SK-N-SH treated with all-trans-retinoic acid at 6 μM for 48 hours (cell line): Measurements from ENCODE around the gene P2RX3.

Source experiments
- ATAC-seq: fragments of 200-7000 bp; cut with Tn5 transposase; 3 replicates; pipeline ENCODE4 v1.9.1; 2020; ENCODE audit warnings: mild to moderate bottlenecking, moderate library complexity
- BACH2 ChIP-seq: fragments of 250-450 bp; sonication (Bioruptor Pico); IDR thresholded peaks from 2 replicates; pipeline ENCODE4 v1.9.0; 2021; ENCODE audit warnings: mild to moderate bottlenecking, borderline replicate concordance
- CSDC2 ChIP-seq: fragments of 250-450 bp; sonication (Bioruptor Pico); IDR thresholded peaks from 2 replicates; pipeline ENCODE4 v1.5.0; 2020; ENCODE audit warnings: mild to moderate bottlenecking, moderate library complexity
- CSRNP3 ChIP-seq: fragments of 250-450 bp; sonication (Bioruptor Pico); IDR thresholded peaks from 2 replicates; pipeline ENCODE4 v1.5.1; 2021; ENCODE audit warnings: mild to moderate bottlenecking, moderate library complexity
- ESRRG ChIP-seq: fragments of 250-450 bp; sonication (Bioruptor Pico); IDR thresholded peaks from 2 replicates; pipeline ENCODE4 v1.6.1; 2021; ENCODE audit warnings: mild to moderate bottlenecking
- OSR1 ChIP-seq: fragments of 250-450 bp; sonication (Bioruptor Pico); IDR thresholded peaks from 2 replicates; pipeline ENCODE4 v1.8.0; 2022; ENCODE audit warnings: moderate library complexity, mild to moderate bottlenecking, inconsistent platforms
- PATZ1 ChIP-seq: fragments of 250-450 bp; sonication (Bioruptor Pico); IDR thresholded peaks from 2 replicates; pipeline ENCODE4 v1.8.0; 2020; ENCODE audit warnings: mild to moderate bottlenecking, moderate library complexity, borderline replicate concordance
- RARB ChIP-seq: fragments of 250-450 bp; sonication (Bioruptor Pico); IDR thresholded peaks from 2 replicates; pipeline ENCODE4 v1.8.0; 2021; ENCODE audit warnings: mild to moderate bottlenecking, moderate library complexity
- SNAI2 ChIP-seq: fragments of 250-450 bp; sonication (Bioruptor Pico); IDR thresholded peaks from 2 replicates; pipeline ENCODE4 v1.5.0; 2020; ENCODE audit warnings: mild to moderate bottlenecking, moderate library complexity
- TCF4 ChIP-seq: fragments of 250-450 bp; sonication (Bioruptor Pico); IDR thresholded peaks from 2 replicates; pipeline ENCODE4 v1.8.0; 2021; ENCODE audit warnings: mild to moderate bottlenecking, moderate library complexity, borderline replicate concordance
- TOX ChIP-seq: fragments of 250-450 bp; sonication (Bioruptor Pico); IDR thresholded peaks from 2 replicates; pipeline ENCODE4 v1.8.0; 2021; ENCODE audit warnings: mild to moderate bottlenecking, moderate library complexity, borderline replicate concordance
- TSHZ2 ChIP-seq: fragments of 250-450 bp; sonication (Bioruptor Pico); IDR thresholded peaks from 2 replicates; pipeline ENCODE4 v1.5.0; 2020; ENCODE audit warnings: mild to moderate bottlenecking, moderate library complexity
- ZC3H10 ChIP-seq: fragments of 250-450 bp; sonication (Bioruptor Pico); IDR thresholded peaks from 2 replicates; pipeline ENCODE4 v1.5.1; 2021; ENCODE audit warnings: mild to moderate bottlenecking, moderate library complexity
- ZFP3 ChIP-seq: fragments of 250-450 bp; sonication (Bioruptor Pico); IDR thresholded peaks from 2 replicates; pipeline ENCODE4 v1.5.0; 2020; ENCODE audit warnings: mild to moderate bottlenecking, moderate library complexity
- ZFP30 ChIP-seq: fragments of 450-650 bp; formaldehyde crosslinking; IDR thresholded peaks from 2 replicates; pipeline ENCODE4 v1.5.0; 2022; ENCODE audit warnings: mild to moderate bottlenecking, moderate library complexity
- ZNF565 ChIP-seq: fragments of 450-650 bp; formaldehyde crosslinking; conservative IDR thresholded peaks from 2 replicates; pipeline ENCODE4 v1.5.0; 2020; ENCODE audit warnings: low read depth, mild to moderate bottlenecking, moderate library complexity
- ZNF70 ChIP-seq: fragments of 450-650 bp; formaldehyde crosslinking; IDR thresholded peaks from 2 replicates; pipeline ENCODE4 v1.5.0; 2020; ENCODE audit warnings: mild to moderate bottlenecking, moderate library complexity
- ZNF8 ChIP-seq: fragments of 450-650 bp; formaldehyde crosslinking; IDR thresholded peaks from 2 replicates; pipeline ENCODE4 v1.5.0; 2020; ENCODE audit warnings: mild to moderate bottlenecking, moderate library complexity
- TF ChIP-seq, protein P1 (sequence below): fragments of 250-450 bp; sonication (Bioruptor Pico); IDR thresholded peaks from 2 replicates; pipeline ENCODE4 v1.5.1; 2020; ENCODE audit warnings: low read depth, mild to moderate bottlenecking, moderate library complexity

The P2RX3 gene

DNA sequence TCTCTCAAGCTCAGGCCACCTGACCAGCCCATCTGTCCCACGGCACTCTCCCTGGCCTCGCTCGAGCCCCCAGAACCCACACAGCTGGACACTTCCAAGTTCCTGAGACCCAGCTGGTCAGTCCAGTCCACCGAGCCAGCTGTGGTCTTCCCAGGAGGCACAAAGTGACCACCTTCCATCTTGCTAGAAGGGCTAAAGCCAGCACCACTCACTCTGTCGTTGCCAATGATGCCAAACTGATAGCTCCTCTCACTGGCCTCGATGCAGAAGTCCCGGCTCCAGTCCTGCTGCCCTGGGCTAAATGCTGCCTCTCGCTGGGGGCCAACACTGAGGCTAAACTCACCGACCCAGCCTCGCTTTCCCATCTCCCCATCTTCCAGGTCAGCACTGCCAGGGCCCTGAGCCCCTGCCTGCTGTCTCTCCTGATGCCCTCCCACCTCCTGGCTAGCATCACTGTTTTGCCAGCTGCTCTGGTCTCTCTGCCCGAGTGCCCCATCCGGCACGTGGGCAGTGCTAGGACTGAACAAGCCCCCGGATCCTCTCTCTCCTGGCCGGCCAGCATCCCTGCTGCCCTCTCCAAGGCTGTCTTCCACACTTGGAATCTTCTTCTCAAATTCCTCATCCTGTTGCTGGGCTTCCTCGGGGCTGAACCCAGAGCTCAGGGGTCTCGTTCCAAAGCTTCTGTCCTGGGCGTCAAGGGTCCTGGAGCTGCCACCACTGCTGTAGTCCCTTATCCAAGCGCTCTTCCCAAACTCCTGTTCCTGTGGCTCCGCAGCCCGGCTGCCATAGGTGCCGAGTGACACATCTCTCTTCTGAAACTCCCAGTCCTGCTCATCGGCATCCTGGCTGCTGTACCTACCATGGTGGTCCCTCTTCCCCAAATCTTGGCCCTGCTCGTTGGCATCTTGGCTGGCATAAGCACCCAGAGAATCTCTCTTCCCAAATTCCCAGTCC is 28.8 kb upstream of the P2RX3 start:
- no peak for ATAC-seq
- no peak for TF ChIP-seq TOX (CRISPR knock-in tag)
- no peak for TF ChIP-seq CSRNP3 (CRISPR knock-in tag)
- no peak for TF ChIP-seq PATZ1 (CRISPR knock-in tag)
- TF ChIP-seq ZNF70 (CRISPR knock-in tag), result no peak
- TF ChIP-seq ZC3H10 (CRISPR knock-in tag), result no peak
- TF ChIP-seq, all 23 proteins: peak for 0

GRCh38 chr11:57310091-57310490 is 28.1 kb upstream of the P2RX3 start:
- no peak for ATAC-seq
- TF ChIP-seq ZFP30 (CRISPR knock-in tag) (no peak), ZC3H10 (CRISPR knock-in tag) (no peak), OSR1 (CRISPR knock-in tag) (no peak), TSHZ2 (no peak), ZNF8 (CRISPR knock-in tag) (no peak), PATZ1 (CRISPR knock-in tag) (no peak)
- TF ChIP-seq, all 23 proteins: peak for 0

- ATAC-seq, result no peak
- TF ChIP-seq SNAI2, result no peak
- TF ChIP-seq ZNF70 (CRISPR knock-in tag), result no peak
- TF ChIP-seq BACH2 (CRISPR knock-in tag), result no peak
- TF ChIP-seq ZFP3 (CRISPR knock-in tag), result no peak
- TF ChIP-seq ZFP30 (CRISPR knock-in tag), result no peak
- no peak for TF ChIP-seq ESRRG (CRISPR knock-in tag)
- TF ChIP-seq, protein P1, sequence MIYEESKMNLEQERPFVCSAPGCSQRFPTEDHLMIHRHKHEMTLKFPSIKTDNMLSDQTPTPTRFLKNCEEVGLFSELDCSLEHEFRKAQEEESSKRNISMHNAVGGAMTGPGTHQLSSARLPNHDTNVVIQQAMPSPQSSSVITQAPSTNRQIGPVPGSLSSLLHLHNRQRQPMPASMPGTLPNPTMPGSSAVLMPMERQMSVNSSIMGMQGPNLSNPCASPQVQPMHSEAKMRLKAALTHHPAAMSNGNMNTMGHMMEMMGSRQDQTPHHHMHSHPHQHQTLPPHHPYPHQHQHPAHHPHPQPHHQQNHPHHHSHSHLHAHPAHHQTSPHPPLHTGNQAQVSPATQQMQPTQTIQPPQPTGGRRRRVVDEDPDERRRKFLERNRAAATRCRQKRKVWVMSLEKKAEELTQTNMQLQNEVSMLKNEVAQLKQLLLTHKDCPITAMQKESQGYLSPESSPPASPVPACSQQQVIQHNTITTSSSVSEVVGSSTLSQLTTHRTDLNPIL, result no peak
- no peak for TF ChIP-seq OSR1 (CRISPR knock-in tag)
- no peak for TF ChIP-seq CSDC2 (CRISPR knock-in tag)
- no peak for TF ChIP-seq ZNF565
- TF ChIP-seq RARB (CRISPR knock-in tag), result no peak
- no peak for TF ChIP-seq TCF4 (CRISPR knock-in tag)
- TF ChIP-seq PATZ1 (CRISPR knock-in tag), result no peak
These were observed 27.5 kb upstream of the P2RX3 start for GRCh38 chr11:57310630-57311086.
